ENCODE results near the gene CCL19.

Gene CCL19

GRCh38 chr9:34691936-34692315 is 850 bp upstream of the CCL19 start:
- no peak for TF ChIP-seq CTCF (conservative IDR thresholded peaks at IDR 0.05; ENCODE audit: low read depth, low read length)
- DNase-seq (ENCODE audit: low read depth): no peak
- H3K4me3 ChIP-seq (ENCODE audit: low read length): no peak overlapping the region

GRCh38 chr9:34689512-34689911 is 1.6 kb downstream of the CCL19 start:
- H3K4me3 ChIP-seq (ENCODE audit: low read length): no peak overlapping the region
- TF ChIP-seq CTCF (conservative IDR thresholded peaks at IDR 0.05; ENCODE audit: low read depth, low read length): no peak
- no peak for DNase-seq (ENCODE audit: low read depth)

GRCh38 chr9:34689116-34689470 is 2.0 kb downstream of the CCL19 start:
- no peak overlapping the region for H3K4me3 ChIP-seq (ENCODE audit: low read length)
- DNase-seq (ENCODE audit: low read depth): no peak
- TF ChIP-seq CTCF (conservative IDR thresholded peaks at IDR 0.05; ENCODE audit: low read depth, low read length): no peak

GRCh38 chr9:34688329-34689115 is 2.6 kb downstream of the CCL19 start:
- H3K4me3 ChIP-seq (ENCODE audit: low read length): no peak overlapping the region
- TF ChIP-seq CTCF (conservative IDR thresholded peaks at IDR 0.05; ENCODE audit: low read depth, low read length): no peak
- no peak for DNase-seq (ENCODE audit: low read depth)

GRCh38 chr9:34687276-34688030 is 3.6 kb downstream of the CCL19 start:
- DNase-seq (ENCODE audit: low read depth): no peak
- no peak overlapping the region for H3K4me3 ChIP-seq (ENCODE audit: low read length)
- no peak for TF ChIP-seq CTCF (conservative IDR thresholded peaks at IDR 0.05; ENCODE audit: low read depth, low read length)

- H3K4me3 ChIP-seq (ENCODE audit: low read length): no peak overlapping the region
- no peak for DNase-seq (ENCODE audit: low read depth)
- TF ChIP-seq CTCF (conservative IDR thresholded peaks at IDR 0.05; ENCODE audit: low read depth, low read length): no peak
Measured at GRCh38 chr9:34686732-34687131, 4.3 kb downstream of the CCL19 start.

- no peak for TF ChIP-seq CTCF (conservative IDR thresholded peaks at IDR 0.05; ENCODE audit: low read depth, low read length)
Measured at GRCh38 chr9:34686231-34686630, 4.8 kb downstream of the CCL19 start.

More at GRCh38 chr9:34686231-34686630, 4.8 kb downstream of the CCL19 start:
- no peak for DNase-seq (ENCODE audit: low read depth)
- no peak overlapping the region for H3K4me3 ChIP-seq (ENCODE audit: low read length)

Measured in retinal pigment epithelial cell (primary cell).